OCI-LY1 (cell line): Measurements from ENCODE around the gene RAN.

Source experiments
- CTCF ChIP-seq: fragments of 200-600 bp; sonication (generic), shearing (Covaris generic); IDR thresholded peaks from 2 replicates; pipeline ENCODE4 v1.5.1; 2017; ENCODE audit warnings: mild to moderate bottlenecking, antibody characterized with exemption, low read length, moderate library complexity, mixed read lengths
- EZH2 ChIP-seq: fragments of 200-600 bp; sonication (generic), shearing (Covaris generic); IDR thresholded peaks from 2 replicates; pipeline ENCODE4 v1.8.0; 2017; ENCODE audit warnings: borderline replicate concordance, mixed run types, mild to moderate bottlenecking, antibody characterized with exemption, low read length, moderate library complexity, mixed read lengths

- peak; percentile 64 for TF ChIP-seq CTCF
- TF ChIP-seq EZH2, result no peak
These were observed 1.2 kb upstream of the RAN start for GRCh38 chr12:130870442-130871285.
